Keratinocyte (primary cell): Measurements from ENCODE around the gene RBBP4. TPM values are rescaled to one million over a fixed set of nuclear protein-coding genes. Genes with fewer than 3 reads are reported as not detected.
A peak's percentile ranks its signal among the peaks of the same experiment; 100 is the strongest.
"Not testable (repeated sequence)": the region's sequence is repeated elsewhere in the genome, so short reads cannot be mapped to it uniquely, and the experiment has no call there.

Source experiments
- DNase-seq: peaks from one replicate; pipeline ENCODE4 v3.0.0-alpha.2; 2011; ENCODE audit warnings: low read depth, missing footprints, low spot score
- FAIRE-seq: peaks from 2 replicates; lab custom pipeline; 2011; peaks lifted over from hg19 to GRCh38; lab: Jason Lieb, UNC
- H2AFZ ChIP-seq: 2 replicates; pipeline ENCODE4 v1.6.0; 2012; ENCODE audit warnings: low read length, control low read depth, inconsistent platforms; ENCODE audit not compliant: control insufficient read depth
- H3K27ac ChIP-seq: 2 replicates; pipeline ENCODE4 v1.5.1; 2011; ENCODE audit warnings: low read length; ENCODE audit not compliant: control insufficient read depth, insufficient read depth
- H3K27me3 ChIP-seq: 3 replicates; pipeline ENCODE4 v1.6.0; 2011; ENCODE audit warnings: low read length; ENCODE audit not compliant: control insufficient read depth, insufficient read depth; ENCODE audit errors: extremely low read depth
- H3K36me3 ChIP-seq, 2 experiments: 2 replicates in 1 of 2; 3 replicates in 1 of 2; pipeline ENCODE4 v1.5.1; 2011; ENCODE audit warnings: low read length in 2 of 2, mild to moderate bottlenecking in 1 of 2; ENCODE audit not compliant: control insufficient read depth in 2 of 2, insufficient read depth in 2 of 2; ENCODE audit errors: extremely low read depth in 1 of 2
- H3K4me1 ChIP-seq: 3 replicates; pipeline ENCODE4 v1.5.1; 2011; ENCODE audit warnings: low read length; ENCODE audit not compliant: control insufficient read depth, insufficient read depth; ENCODE audit errors: extremely low read depth
- H3K4me2 ChIP-seq: 3 replicates; pipeline ENCODE4 v1.6.0; 2011; ENCODE audit warnings: low read depth, low read length; ENCODE audit not compliant: control insufficient read depth, insufficient read depth; ENCODE audit errors: extremely low read depth
- H3K4me3 ChIP-seq, 3 experiments: fragments of 200-600 bp in 1 of 3; sonication (generic) in 1 of 3; 2 replicates in 2 of 3; 3 replicates in 1 of 3; pipeline ENCODE4 v1.5.1; 2011 to 2016; ENCODE audit warnings: low read length in 3 of 3, mild to moderate bottlenecking in 3 of 3, control low read depth in 2 of 3, inconsistent platforms in 1 of 3, low read depth in 1 of 3, mixed read lengths in 1 of 3, mixed run types in 1 of 3, moderate library complexity in 1 of 3; ENCODE audit not compliant: control insufficient read depth in 2 of 3, insufficient read depth in 2 of 3; ENCODE audit errors: extremely low read depth in 1 of 3
- H3K79me2 ChIP-seq: 2 replicates; pipeline ENCODE4 v1.6.0; 2012; ENCODE audit warnings: low read length; ENCODE audit not compliant: control insufficient read depth, insufficient read depth
- H3K9ac ChIP-seq: 3 replicates; pipeline ENCODE4 v1.6.0; 2011; ENCODE audit warnings: low read length; ENCODE audit not compliant: control insufficient read depth, insufficient read depth; ENCODE audit errors: extremely low read depth
- H3K9me1 ChIP-seq: 3 replicates; pipeline ENCODE4 v1.6.0; 2011; ENCODE audit warnings: low read length; ENCODE audit not compliant: control insufficient read depth, insufficient read depth; ENCODE audit errors: extremely low read depth
- H3K9me3 ChIP-seq: 2 replicates; pipeline ENCODE4 v1.5.1; 2012; ENCODE audit warnings: low read depth, low read length; ENCODE audit not compliant: control insufficient read depth
- H4K20me1 ChIP-seq: 3 replicates; pipeline ENCODE4 v1.6.0; 2011; ENCODE audit warnings: low read length; ENCODE audit not compliant: control insufficient read depth, insufficient read depth; ENCODE audit errors: extremely low read depth
- CTCF ChIP-seq, 3 experiments: IDR thresholded peaks in 1 of 3; conservative IDR thresholded peaks in 1 of 3; optimal IDR thresholded peaks in 1 of 3; 2 replicates in 2 of 3; 3 replicates in 1 of 3; pipeline versions ENCODE3 to v1.5.1; 2011; ENCODE audit warnings: low read length in 3 of 3, mild to moderate bottlenecking in 3 of 3, moderate library complexity in 2 of 3, control low read depth in 1 of 3, inconsistent platforms in 1 of 3; ENCODE audit not compliant: insufficient read depth in 2 of 3; ENCODE audit errors: extremely low read depth in 1 of 3
- EZH2 ChIP-seq: IDR thresholded peaks from one replicate; pipeline ENCODE4 v1.6.1; 2012; ENCODE audit warnings: inconsistent platforms, mild to moderate bottlenecking, low read length, moderate library complexity
- dilution Hi-C: fragments of 300-500 bp; cut with MboI; formaldehyde crosslinking; loops from one replicate; pipeline ENCODE4 v1.7.0; 2020; ENCODE audit warnings: low sequenced_read_pairs; ENCODE audit not compliant: extremely low pct_ligation_motif_present
- polyA plus RNA-seq, 5 experiments: library from polyadenylated mRNA; depleted of rRNA in 3 of 5; stranded (reverse) in 3 of 5; stranded (forward) in 1 of 5; unstranded in 1 of 5; fragments of >200 nt; gene quantifications; 1 replicate in 1 of 5; 2 replicates in 3 of 5; 3 replicates in 1 of 5; pipeline versions ENCODE4 v1.2.1 to v1.2.3, GENCODE V29; 2011 to 2012; ENCODE audit warnings: missing spikeins in 2 of 5, low read depth in 1 of 5, low replicate concordance in 1 of 5

Gene RBBP4
- polyA plus RNA-seq, 1 donor (not counting 4 experiments of a cell fraction or from before 2014, with no cell fraction given), result 61.5 TPM

GRCh38 chr1:32696041-32696440 lies 45.0 kb downstream of the RBBP4 start:
- Histone ChIP-seq H3K4me2 (no peak overlapping the region), H2AFZ (no peak overlapping the region), H3K79me2 (no peaks in the 10 kb centered on the region), H3K9me3 (no peaks in the 10 kb centered on the region), H3K4me3 (no peak overlapping the region), H3K27me3 (no peaks in the 10 kb centered on the region), H3K27ac (no peak overlapping the region), H3K4me1 (no peaks in the 10 kb centered on the region), H3K9me1 (no peaks in the 10 kb centered on the region), H3K36me3 (peaks cover 4 to 13% of the 10 kb centered on the region in 2 experiments), H4K20me1 (no peaks in the 10 kb centered on the region), H3K9ac (no peak overlapping the region)
- TF ChIP-seq EZH2, result no peak
- no peak for TF ChIP-seq CTCF (optimal IDR thresholded peaks at IDR 0.05 in 1 of 3, IDR thresholded peaks at IDR 0.05 in 1 of 3, conservative IDR thresholded peaks at IDR 0.05 in 1 of 3; ENCODE audit: extremely low read depth in 1 of 3, insufficient read depth in 2 of 3, low read length in 3 of 3)
- no peak for FAIRE-seq
- no peak for DNase-seq
- dilution Hi-C loops, result no loop called here

GRCh38 chr1:32696996-32697395 lies 46.0 kb downstream of the RBBP4 start:
- H3K9me3 ChIP-seq, H3K4me1 ChIP-seq, H3K27ac ChIP-seq, H3K9me1 ChIP-seq, H3K27me3 ChIP-seq, H3K79me2 ChIP-seq, H4K20me1 ChIP-seq, FAIRE-seq, H3K4me3 ChIP-seq, H3K9ac ChIP-seq, dilution Hi-C loops, H2AFZ ChIP-seq, DNase-seq, H3K4me2 ChIP-seq: not testable (repeated sequence)
- H3K36me3 ChIP-seq, result peaks cover 4 to 13% of the 10 kb centered on the region in 2 experiments

GRCh38 chr1:32701421-32701911 lies 50.5 kb downstream of the RBBP4 start:
- peaks cover 23% of the 10 kb centered on the region for H3K4me1 ChIP-seq
- peak overlapping the region; percentile 21 for H2AFZ ChIP-seq
- FAIRE-seq, result no peak
- H3K4me2 ChIP-seq, result peak overlapping the region; percentile 89
- H3K9ac ChIP-seq, result no peak overlapping the region
- no peak overlapping the region for H3K27ac ChIP-seq
- no peaks in the 10 kb centered on the region for H3K9me3 ChIP-seq
- TF ChIP-seq EZH2 (no peak), CTCF (optimal IDR thresholded peaks at IDR 0.05 in 1 of 3, IDR thresholded peaks at IDR 0.05 in 1 of 3, conservative IDR thresholded peaks at IDR 0.05 in 1 of 3; ENCODE audit: extremely low read depth in 1 of 3, insufficient read depth in 2 of 3, low read length in 3 of 3) (no peak)
- no peaks in the 10 kb centered on the region for H3K36me3 ChIP-seq
- H3K9me1 ChIP-seq, result no peaks in the 10 kb centered on the region
- peak overlapping the region in 1 of 3 experiments; percentile 54 for H3K4me3 ChIP-seq
- no peaks in the 10 kb centered on the region for H3K27me3 ChIP-seq
- H3K79me2 ChIP-seq, result no peaks in the 10 kb centered on the region
- no peak for DNase-seq
- no peaks in the 10 kb centered on the region for H4K20me1 ChIP-seq
- dilution Hi-C loops, result no loop called here
